Pancreas (tissue), 10 donors: Measurements from ENCODE around the gene TTLL8. TPM values are rescaled to one million over a fixed set of nuclear protein-coding genes. Genes with fewer than 3 reads are reported as not detected.

Experiments used
- ATAC-seq, 4 donors: fragments of 200-7000 bp; cut with Tn5 transposase; one replicate each; pipeline versions ENCODE4 v1.8.0 to v1.9.1; 2020; ENCODE audit warnings: mild to moderate bottlenecking in 4 of 4, moderate library complexity in 4 of 4
- DNase-seq, 6 donors: peaks; one replicate each; pipeline ENCODE4 v3.0.0-alpha.2; 2020
- FAIRE-seq: peaks from 2 replicates; lab custom pipeline; 2012; peaks lifted over from hg19 to GRCh38; lab: Jason Lieb, UNC
- H3K27ac ChIP-seq, 4 donors: fragments of 200-600 bp; sonication (generic); 1 replicate in 3 of 4; 2 replicates in 1 of 4; pipeline versions ENCODE4 v1.5.0 to v1.8.0; 2020
- H3K27me3 ChIP-seq, 4 donors: fragments of 200-600 bp; one replicate each; pipeline ENCODE4 v1.8.0; 2021
- H3K36me3 ChIP-seq, 3 donors: fragments of 200-600 bp; sonication (generic) in 1 of 3; one replicate each; pipeline versions ENCODE4 v1.5.0 to v1.8.0; 2020 to 2021
- H3K4me1 ChIP-seq, 3 donors: fragments of 200-600 bp; one replicate each; pipeline ENCODE4 v1.8.0; 2021
- H3K4me3 ChIP-seq, 4 donors: fragments of 200-600 bp; sonication (generic) in 2 of 4; one replicate each; pipeline versions ENCODE4 v1.5.0 to v1.8.0; 2020 to 2021
- H3K9me3 ChIP-seq, 4 donors: fragments of 200-600 bp; one replicate each; pipeline ENCODE4 v1.8.0; 2021
- WGBS, 2 donors: extraction: QIAGEN DNeasy Blood & Tissue Kit; methylation state at CpG; one replicate each; pipeline ENCODE4 v1.1.7; 2013; 5-methylcytosine and 5-hydroxymethylcytosine counted together
- intact Hi-C, 3 donors: fragments of 100-400 bp; cut with DNase I; formaldehyde crosslinking; loops; one replicate each; pipeline versions ENCODE4 v1.11.1 to v1.14.2; 2022
- polyA plus RNA-seq, 2 donors: library from polyadenylated mRNA; stranded (reverse); fragments of 200-250 nt; gene quantifications; one replicate each; pipeline ENCODE4 v1.2.3, GENCODE V29; 2013
- total RNA-seq, 6 donors: library from RNA; stranded (reverse); fragmentation: NEBNext Ultra II Directional in 4 of 6; extraction: Animal tissue kit (Norgen Biotek cat#: 25700) in 4 of 6; gene quantifications; one replicate each; pipeline versions ENCODE4 v1.2.1 to v1.2.4, GENCODE V29; 2021 to 2023
- TF ChIP-seq, protein P1 (sequence below), 4 donors: fragments of 200-600 bp; sonication (generic) in 3 of 4; IDR thresholded peaks; one replicate each; pipeline versions ENCODE4 v1.5.0 to v1.8.0; 2021; ENCODE audit warnings: antibody characterized with exemption in 4 of 4
- donor health status: healthy with polysubstance abuse.
- donor health status: DM: no; HTN: no; CAD: no; lungs with moderate emphysema.
- donor health status: DM: no; HTN: no; CAD: no.
- donor health status: control.
- donor health status: control.
- donor health status: Bipolar disorder and iron deficiency.
- donor health status: DM: yes; HTN: yes; CAD: no.
- donor health status: DM: no; HTN: no; CAD: no.
- donor health status: DM: no; HTN: no; CAD: no.
- donor health status: DM: yes; HTN: yes; CAD: no.

Gene TTLL8
- total and polyA plus RNA-seq, 8 donors, result not detected

DNA sequence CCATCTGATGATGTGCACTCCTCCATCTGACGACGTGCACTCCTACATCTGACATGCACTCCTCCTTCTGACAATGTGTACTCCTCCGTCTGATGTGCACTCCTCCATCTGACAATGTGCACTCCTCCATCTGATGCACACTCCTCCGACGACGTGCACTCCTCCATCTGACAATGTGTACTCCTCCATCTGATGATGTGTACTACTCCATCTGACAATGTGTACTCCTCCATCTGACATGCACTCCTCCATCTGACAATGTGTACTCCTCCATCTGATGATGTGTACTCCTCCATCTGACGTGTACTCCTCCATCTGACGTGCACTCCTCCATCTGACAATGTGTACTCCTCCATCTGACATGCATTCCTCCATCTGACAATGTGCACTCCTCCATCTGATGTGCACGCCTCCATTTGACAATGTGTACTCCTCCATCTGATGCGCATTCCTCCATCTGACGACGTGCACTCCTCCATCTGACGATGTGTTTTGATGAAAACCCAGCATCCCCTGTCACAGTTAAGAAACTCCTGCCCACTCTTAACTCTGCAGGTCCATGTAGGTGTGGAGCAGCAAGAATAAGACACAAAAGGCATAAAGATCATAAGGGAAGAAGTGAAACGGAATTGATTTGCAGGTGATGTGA, 35.8 kb downstream of the TTLL8 start:
- FAIRE-seq (no peak), ATAC-seq (no peak), DNase-seq (no peak)
- no peak overlapping the region for H3K27ac ChIP-seq
- no peak overlapping the region for H3K4me3 ChIP-seq
- no peaks in the 10 kb centered on the region for H3K9me3 ChIP-seq
- WGBS, 2 donors, result 79 to 84% methylated on average over 14 of the region's 14 CpGs
- TF ChIP-seq, protein P1, sequence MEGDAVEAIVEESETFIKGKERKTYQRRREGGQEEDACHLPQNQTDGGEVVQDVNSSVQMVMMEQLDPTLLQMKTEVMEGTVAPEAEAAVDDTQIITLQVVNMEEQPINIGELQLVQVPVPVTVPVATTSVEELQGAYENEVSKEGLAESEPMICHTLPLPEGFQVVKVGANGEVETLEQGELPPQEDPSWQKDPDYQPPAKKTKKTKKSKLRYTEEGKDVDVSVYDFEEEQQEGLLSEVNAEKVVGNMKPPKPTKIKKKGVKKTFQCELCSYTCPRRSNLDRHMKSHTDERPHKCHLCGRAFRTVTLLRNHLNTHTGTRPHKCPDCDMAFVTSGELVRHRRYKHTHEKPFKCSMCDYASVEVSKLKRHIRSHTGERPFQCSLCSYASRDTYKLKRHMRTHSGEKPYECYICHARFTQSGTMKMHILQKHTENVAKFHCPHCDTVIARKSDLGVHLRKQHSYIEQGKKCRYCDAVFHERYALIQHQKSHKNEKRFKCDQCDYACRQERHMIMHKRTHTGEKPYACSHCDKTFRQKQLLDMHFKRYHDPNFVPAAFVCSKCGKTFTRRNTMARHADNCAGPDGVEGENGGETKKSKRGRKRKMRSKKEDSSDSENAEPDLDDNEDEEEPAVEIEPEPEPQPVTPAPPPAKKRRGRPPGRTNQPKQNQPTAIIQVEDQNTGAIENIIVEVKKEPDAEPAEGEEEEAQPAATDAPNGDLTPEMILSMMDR (IDR thresholded peaks at IDR 0.05), result no peak
- no peaks in the 10 kb centered on the region for H3K36me3 ChIP-seq
- H3K27me3 ChIP-seq, result peaks cover 0 to 2% (median 0%) of the 10 kb centered on the region in 4 donors
- intact Hi-C loops, result no loop called here
- no peaks in the 10 kb centered on the region for H3K4me1 ChIP-seq

DNA sequence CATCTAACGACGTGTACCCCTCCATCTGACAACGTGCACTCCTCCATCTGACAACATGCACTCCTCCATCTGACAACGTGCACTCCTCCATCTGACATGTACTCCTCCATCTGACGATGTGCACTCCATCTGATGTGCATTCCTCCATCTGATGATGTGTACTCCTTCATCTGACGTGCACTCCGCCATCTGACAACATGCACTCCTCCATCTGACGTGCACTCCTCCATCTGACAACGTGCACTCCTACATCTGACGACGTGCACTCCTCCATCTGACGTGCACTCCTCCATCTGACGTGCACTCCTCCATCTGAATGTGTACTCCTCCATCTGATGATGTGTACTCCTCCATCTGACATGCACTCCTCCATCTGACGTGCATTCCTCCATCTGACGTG, 37.5 kb downstream of the TTLL8 start:
- WGBS, 2 donors, result 74 to 91% methylated on average over 15 of the region's 15 CpGs
- Histone ChIP-seq H3K9me3 (no peaks in the 10 kb centered on the region), H3K4me1 (no peaks in the 10 kb centered on the region), H3K27me3 (peaks cover 0 to 2% (median 0%) of the 10 kb centered on the region in 4 donors), H3K4me3 (no peak overlapping the region), H3K36me3 (no peaks in the 10 kb centered on the region), H3K27ac (no peak overlapping the region)
- intact Hi-C loops, result no loop called here
- TF ChIP-seq, protein P1 (IDR thresholded peaks at IDR 0.05), result no peak
- ATAC-seq (no peak), FAIRE-seq (no peak), DNase-seq (no peak)

DNA sequence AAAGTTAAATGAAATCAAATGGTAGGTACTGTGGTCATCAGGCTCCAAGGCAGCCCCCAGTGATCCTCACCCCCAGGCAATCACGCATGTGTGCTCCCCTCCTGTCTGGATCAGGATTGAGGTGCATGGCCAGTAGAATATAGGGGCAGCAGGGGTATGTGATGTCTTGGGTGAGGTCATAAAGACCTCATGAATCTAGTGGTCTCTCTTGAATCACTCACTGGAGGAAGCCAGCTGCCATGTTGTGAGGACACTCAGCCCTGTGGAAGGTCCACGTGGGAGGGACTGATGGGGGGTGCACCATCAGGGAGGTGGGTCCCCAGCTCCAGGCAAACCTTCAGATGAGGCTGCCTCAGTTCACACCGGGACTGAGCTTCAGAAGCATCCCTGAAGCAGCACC, 38.8 kb downstream of the TTLL8 start:
- Histone ChIP-seq H3K9me3 (no peaks in the 10 kb centered on the region), H3K27ac (no peak overlapping the region), H3K36me3 (no peaks in the 10 kb centered on the region), H3K27me3 (peaks cover 0 to 7% (median 1%) of the 10 kb centered on the region in 4 donors), H3K4me3 (no peak overlapping the region), H3K4me1 (no peaks in the 10 kb centered on the region)
- DNase-seq, result no peak
- 60 to 73% methylated on average over 3 of the region's 3 CpGs for WGBS, 2 donors
- ATAC-seq, result no peak
- intact Hi-C loops, result no loop called here
- no peak for FAIRE-seq
- TF ChIP-seq, protein P1 (IDR thresholded peaks at IDR 0.05), result no peak

DNA sequence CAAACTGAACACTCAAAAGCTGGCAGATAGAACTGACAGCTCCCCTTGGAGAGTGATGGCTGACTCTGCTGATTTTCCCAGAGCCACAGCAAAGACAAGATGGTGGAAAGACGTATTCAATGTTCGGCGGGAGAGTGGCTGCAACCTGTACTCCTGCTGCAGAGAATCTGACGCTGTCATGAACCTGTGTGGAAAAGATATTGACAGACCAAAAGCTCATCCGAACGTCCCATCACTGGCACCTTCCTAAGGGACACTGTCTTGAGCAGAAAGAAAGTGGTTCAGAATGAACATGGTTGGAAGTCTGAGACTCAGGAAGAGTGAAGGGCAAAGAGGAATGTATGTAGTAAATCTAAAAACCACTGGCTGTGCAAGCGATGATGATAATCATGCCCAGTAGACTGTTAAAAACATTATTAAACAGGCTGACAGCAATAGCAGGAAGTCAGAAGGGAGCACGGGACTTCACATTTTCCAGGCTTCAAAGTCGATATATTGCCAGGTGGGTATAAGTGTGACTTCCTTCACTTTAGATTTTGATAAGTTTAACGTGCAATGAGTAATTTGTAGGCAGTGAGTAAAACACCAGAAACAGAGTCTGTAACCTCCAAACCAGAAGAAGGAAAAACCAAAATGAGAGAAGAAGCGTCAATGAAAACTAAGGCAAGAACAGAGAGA, 39.4 kb downstream of the TTLL8 start:
- intact Hi-C loops, result no loop called here
- DNase-seq (no peak), ATAC-seq (no peak), FAIRE-seq (no peak)
- no peak overlapping the region for H3K4me3 ChIP-seq
- 53% methylated on average over 11 of the region's 11 CpGs for WGBS, 2 donors
- TF ChIP-seq, protein P1 (IDR thresholded peaks at IDR 0.05), result no peak
- H3K4me1 ChIP-seq, result no peaks in the 10 kb centered on the region
- no peaks in the 10 kb centered on the region for H3K36me3 ChIP-seq
- H3K27me3 ChIP-seq, result peaks cover 0 to 12% (median 2%) of the 10 kb centered on the region in 4 donors
- no peak overlapping the region for H3K27ac ChIP-seq
- no peaks in the 10 kb centered on the region for H3K9me3 ChIP-seq

DNA sequence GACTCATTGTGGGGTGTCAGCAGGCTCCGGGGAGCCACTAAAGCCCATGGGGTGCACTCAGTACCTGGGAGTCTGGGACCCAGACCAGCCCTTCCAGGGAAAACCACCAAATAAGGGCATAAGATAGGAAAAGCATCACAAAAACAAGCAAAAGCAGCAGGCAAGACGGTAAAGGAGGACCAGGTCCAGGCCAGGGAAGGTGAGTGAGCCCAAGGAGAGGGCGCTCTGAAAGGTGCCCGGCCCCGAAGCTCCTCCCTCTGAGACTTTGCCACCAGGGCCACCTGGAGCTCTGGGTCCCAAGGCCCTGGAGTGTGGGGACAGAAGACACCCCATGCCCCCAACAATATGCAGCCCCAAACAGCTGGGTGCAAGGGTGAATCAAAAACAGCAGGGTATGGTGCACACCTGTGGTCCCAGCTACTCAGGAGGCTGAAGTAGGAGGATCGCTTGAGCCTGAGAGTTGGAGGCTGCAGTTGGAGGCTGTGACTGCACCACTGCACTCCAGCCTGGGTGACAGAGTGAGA, 40.3 kb downstream of the TTLL8 start:
- H3K27me3 ChIP-seq, result peaks cover 0 to 11% (median 2%) of the 10 kb centered on the region in 4 donors
- 81 to 88% methylated on average over 6 of the region's 6 CpGs for WGBS, 2 donors
- no peak overlapping the region for H3K27ac ChIP-seq
- H3K36me3 ChIP-seq, result no peaks in the 10 kb centered on the region
- intact Hi-C loops, result no loop called here
- FAIRE-seq (no peak), ATAC-seq (no peak), DNase-seq (no peak)
- no peaks in the 10 kb centered on the region for H3K4me1 ChIP-seq
- H3K4me3 ChIP-seq, result no peak overlapping the region
- TF ChIP-seq, protein P1 (IDR thresholded peaks at IDR 0.05), result no peak
- H3K9me3 ChIP-seq, result no peaks in the 10 kb centered on the region
